GM23248 (cell line): ENCODE data around the gene SNX20.

ENCODE experiments used
- EZH2 ChIP-seq: fragments of 200-600 bp; sonication (generic); IDR thresholded peaks from 2 replicates; pipeline ENCODE4 v1.6.1; 2018; ENCODE audit warnings: antibody characterized with exemption, mild to moderate bottlenecking; ENCODE audit not compliant: insufficient read depth, poor library complexity, severe bottlenecking
- EZH2phosphoT487 ChIP-seq: fragments of 200-600 bp; sonication (generic); IDR thresholded peaks from 2 replicates; pipeline ENCODE4 v1.6.1; 2018; ENCODE audit warnings: antibody characterized with exemption, moderate library complexity, mild to moderate bottlenecking, low read depth; ENCODE audit not compliant: insufficient read depth

DNA sequence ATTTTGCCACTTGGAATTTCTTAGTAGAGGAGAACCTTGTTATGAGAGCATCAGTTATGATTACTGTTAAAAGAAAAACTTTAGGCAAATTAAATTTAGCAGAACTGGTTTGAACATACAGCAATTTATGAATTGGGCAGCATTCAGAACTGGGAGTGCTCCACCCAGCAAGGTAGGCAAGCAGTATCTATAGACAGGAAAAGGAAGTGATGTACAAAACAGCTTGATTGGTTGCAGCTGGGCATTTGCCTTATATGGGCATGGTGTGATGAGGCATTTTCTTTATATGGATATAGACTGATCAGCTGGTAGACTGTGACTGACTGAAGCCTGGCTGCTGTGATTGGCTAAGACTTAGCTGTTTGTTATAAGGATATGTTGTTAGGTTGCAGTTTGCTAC, 43.2 kb upstream of the SNX20 start:
- no peak for TF ChIP-seq EZH2phosphoT487
- no peak for TF ChIP-seq EZH2
